ENCODE data around the gene SHROOM4. TPM values are rescaled to one million over a fixed set of nuclear protein-coding genes. Genes with fewer than 3 reads are reported as not detected.

SHROOM4 gene
- total RNA-seq, 2 experiments from 2014 or later: not detected

- no peak for DNase-seq
- Histone ChIP-seq H3K36me3 (ENCODE audit: insufficient read depth, low read length) (no peaks in the 10 kb centered on the region), H3K4me1 (ENCODE audit: insufficient read depth, low read length) (no peaks in the 10 kb centered on the region), H3K9me3 (ENCODE audit: control insufficient read depth in 1 of 2, insufficient read depth in 1 of 2, low read length in 2 of 2) (no peaks in the 10 kb centered on the region), H3K27me3 (ENCODE audit: control insufficient read depth in 1 of 2, insufficient read depth in 2 of 2, low read length in 2 of 2) (no peaks in the 10 kb centered on the region), H3K27ac (ENCODE audit: low read depth in 1 of 2, low read length in 2 of 2) (no peak overlapping the region), H3K4me3 (ENCODE audit: low read length) (no peak overlapping the region)
- CTCF ChIA-PET: no interaction called here
- H3K4me1 Mint-ChIP-seq (ENCODE audit: low read depth): no peaks in the 10 kb centered on the region
- TF ChIP-seq CTCF (IDR thresholded peaks at IDR 0.05): no peak
- peaks cover 8% of the 10 kb centered on the region for H3K27me3 Mint-ChIP-seq
- intact Hi-C loops (cut with DNase I, micrococcal nuclease): no loop called here
- no peak for ATAC-seq (ENCODE audit: poor library complexity)
- no peak overlapping the region for H3K4me3 Mint-ChIP-seq
- no peaks in the 10 kb centered on the region for H3K36me3 Mint-ChIP-seq (ENCODE audit: low read depth)
- no peaks in the 10 kb centered on the region for H3K9me3 Mint-ChIP-seq
- no peak overlapping the region for H3K27ac Mint-ChIP-seq
- POLR2A ChIA-PET: no interaction called here
Observed at GRCh38 chrX:50707405-50707804, 106.6 kb downstream of the SHROOM4 start.

GRCh38 chrX:50705042-50705441 lies 109.0 kb downstream of the SHROOM4 start:
- Histone ChIP-seq H3K27me3 (ENCODE audit: control insufficient read depth in 1 of 2, insufficient read depth in 2 of 2, low read length in 2 of 2) (peaks cover 0 to 8% of the 10 kb centered on the region in 2 experiments), H3K36me3 (ENCODE audit: insufficient read depth, low read length) (no peaks in the 10 kb centered on the region), H3K4me1 (ENCODE audit: insufficient read depth, low read length) (no peaks in the 10 kb centered on the region), H3K4me3 (ENCODE audit: low read length) (no peak overlapping the region), H3K9me3 (ENCODE audit: control insufficient read depth in 1 of 2, insufficient read depth in 1 of 2, low read length in 2 of 2) (no peaks in the 10 kb centered on the region), H3K27ac (ENCODE audit: low read depth in 1 of 2, low read length in 2 of 2) (no peak overlapping the region)
- Mint-ChIP-seq H3K4me3 (no peak overlapping the region), H3K4me1 (ENCODE audit: low read depth) (no peaks in the 10 kb centered on the region), H3K9me3 (no peaks in the 10 kb centered on the region), H3K27ac (no peak overlapping the region), H3K36me3 (ENCODE audit: low read depth) (no peaks in the 10 kb centered on the region), H3K27me3 (peaks cover 14% of the 10 kb centered on the region)
- no peak for TF ChIP-seq CTCF (IDR thresholded peaks at IDR 0.05)
- ATAC-seq (ENCODE audit: poor library complexity): no peak
- intact Hi-C loops (cut with DNase I, micrococcal nuclease): no loop called here
- ChIA-PET POLR2A (no interaction called here), CTCF (no interaction called here)
- no peak for DNase-seq

- Histone ChIP-seq H3K27ac (ENCODE audit: low read depth in 1 of 2, low read length in 2 of 2) (no peak overlapping the region), H3K4me1 (ENCODE audit: insufficient read depth, low read length) (no peaks in the 10 kb centered on the region), H3K27me3 (ENCODE audit: control insufficient read depth in 1 of 2, insufficient read depth in 2 of 2, low read length in 2 of 2) (peaks cover 0 to 8% of the 10 kb centered on the region in 2 experiments), H3K9me3 (ENCODE audit: control insufficient read depth in 1 of 2, insufficient read depth in 1 of 2, low read length in 2 of 2) (no peaks in the 10 kb centered on the region), H3K4me3 (ENCODE audit: low read length) (no peak overlapping the region), H3K36me3 (ENCODE audit: insufficient read depth, low read length) (no peaks in the 10 kb centered on the region)
- no peaks in the 10 kb centered on the region for H3K4me1 Mint-ChIP-seq (ENCODE audit: low read depth)
- H3K4me3 Mint-ChIP-seq: no peak overlapping the region
- ATAC-seq (ENCODE audit: poor library complexity) (no peak), DNase-seq (no peak)
- TF ChIP-seq CTCF (IDR thresholded peaks at IDR 0.05): no peak
- ChIA-PET CTCF (no interaction called here), POLR2A (no interaction called here)
- intact Hi-C loops (cut with DNase I, micrococcal nuclease): no loop called here
- no peak overlapping the region for H3K27ac Mint-ChIP-seq
- no peaks in the 10 kb centered on the region for H3K9me3 Mint-ChIP-seq
- no peaks in the 10 kb centered on the region for H3K36me3 Mint-ChIP-seq (ENCODE audit: low read depth)
- peaks cover 14% of the 10 kb centered on the region for H3K27me3 Mint-ChIP-seq
Observed at GRCh38 chrX:50704360-50704759, 109.6 kb downstream of the SHROOM4 start.

Measured in CD4-positive, alpha-beta T cell (primary cell).